Activated CD4-positive, alpha-beta T cell treated with anti-CD3 and anti-CD28 coated beads for 36 hours (primary cell): Measurements from ENCODE around the gene C1QTNF5. TPM values are rescaled to one million over a fixed set of nuclear protein-coding genes. Genes with fewer than 3 reads are reported as not detected.

ENCODE experiments used
- microRNA-seq: library from miRNA; unstranded; fragments of <30 nt; microRNA quantifications from one replicate; pipeline ENCODE4 v1.2.0, GENCODE V29; 2021; ENCODE audit warnings: borderline replicate concordance
- total RNA-seq, 2 experiments: library from RNA; stranded (reverse); gene quantifications; one replicate each; pipeline ENCODE4 v1.2.3, GENCODE V29; 2021

The C1QTNF5 gene
- total RNA-seq, 2 experiments from 2014 or later: not detected

Small RNAs within 50 kb of the gene (microRNA-seq; reads per million reads assigned to microRNA genes)
- not detected for gene MIR6756

Other genes starting within 250 kb of the C1QTNF5 start
- 10 to 100 TPM; 57.8 to 73.5 TPM for gene DPAGT1, start 239.0 kb downstream of the C1QTNF5 start, total RNA-seq
- 10 to 100 TPM; 15.9 to 16.3 TPM for gene C2CD2L, start 233.5 kb downstream of the C1QTNF5 start, total RNA-seq
- 10 to 100 TPM; 24.0 to 27.2 TPM for gene HINFP, start 219.3 kb downstream of the C1QTNF5 start, total RNA-seq
- gene ABCG4, start 191.8 kb downstream of the C1QTNF5 start, total RNA-seq: not detected
- 10 to 100 TPM; 18.2 to 25.0 TPM for gene NLRX1, start 172.2 kb downstream of the C1QTNF5 start, total RNA-seq
- under 1 TPM in 1 of 2 experiments, not detected in 1; 0.21 TPM for gene NHERF4, start 155.4 kb downstream of the C1QTNF5 start, total RNA-seq
- gene CBL, start 134.5 kb downstream of the C1QTNF5 start, total RNA-seq: 10 to 100 TPM; 29.3 to 33.2 TPM
- gene MCAM, start 23.8 kb downstream of the C1QTNF5 start, total RNA-seq: 1 to 10 TPM; 6.8 to 6.9 TPM
- 10 to 100 TPM; 29.9 TPM for gene RNF26, start 6.4 kb downstream of the C1QTNF5 start, total RNA-seq
- not detected for gene MFRP, start 5.8 kb upstream of the C1QTNF5 start, total RNA-seq
- under 1 TPM; 0.58 to 0.71 TPM for gene USP2, start 40.8 kb upstream of the C1QTNF5 start, total RNA-seq
- gene THY1, start 82.3 kb upstream of the C1QTNF5 start, total RNA-seq: under 1 TPM; 0.18 to 0.91 TPM